ENCODE data around the gene THSD4.
A peak's percentile ranks its signal among the peaks of the same experiment; 100 is the strongest.

Gene THSD4

GRCh38 chr15:71349736-71350526 lies 234.7 kb downstream of the THSD4 start:
- DNase-seq (ENCODE audit: low read depth): no peak
- no peak overlapping the region for H3K4me3 ChIP-seq (ENCODE audit: control insufficient read depth, low read depth, low read length)
- no peak for TF ChIP-seq CTCF (conservative IDR thresholded peaks at IDR 0.05; ENCODE audit: control insufficient read depth, insufficient read depth, low read depth, low read length)

GRCh38 chr15:71350622-71351378 lies 235.5 kb downstream of the THSD4 start:
- DNase-seq (ENCODE audit: low read depth): no peak
- TF ChIP-seq CTCF (conservative IDR thresholded peaks at IDR 0.05; ENCODE audit: control insufficient read depth, insufficient read depth, low read depth, low read length): no peak
- H3K4me3 ChIP-seq (ENCODE audit: control insufficient read depth, low read depth, low read length): no peak overlapping the region

GRCh38 chr15:71352125-71352524 lies 236.9 kb downstream of the THSD4 start:
- no peak for TF ChIP-seq CTCF (conservative IDR thresholded peaks at IDR 0.05; ENCODE audit: control insufficient read depth, insufficient read depth, low read depth, low read length)
- H3K4me3 ChIP-seq (ENCODE audit: control insufficient read depth, low read depth, low read length): no peak overlapping the region
- no peak for DNase-seq (ENCODE audit: low read depth)

- TF ChIP-seq CTCF (conservative IDR thresholded peaks at IDR 0.05; ENCODE audit: control insufficient read depth, insufficient read depth, low read depth, low read length): no peak
These were observed 237.5 kb downstream of the THSD4 start for GRCh38 chr15:71352765-71353164.

GRCh38 chr15:71353171-71353570 lies 237.9 kb downstream of the THSD4 start:
- H3K4me3 ChIP-seq (ENCODE audit: control insufficient read depth, low read depth, low read length): no peak overlapping the region
- TF ChIP-seq CTCF (conservative IDR thresholded peaks at IDR 0.05; ENCODE audit: control insufficient read depth, insufficient read depth, low read depth, low read length): no peak
- no peak for DNase-seq (ENCODE audit: low read depth)

More at GRCh38 chr15:71352765-71353164, 237.5 kb downstream of the THSD4 start:
- H3K4me3 ChIP-seq (ENCODE audit: control insufficient read depth, low read depth, low read length): no peak overlapping the region
- DNase-seq (ENCODE audit: low read depth): peak; percentile 14

GRCh38 chr15:71355268-71355667 lies 240.0 kb downstream of the THSD4 start:
- TF ChIP-seq CTCF (conservative IDR thresholded peaks at IDR 0.05; ENCODE audit: control insufficient read depth, insufficient read depth, low read depth, low read length): no peak
- no peak for DNase-seq (ENCODE audit: low read depth)
- no peak overlapping the region for H3K4me3 ChIP-seq (ENCODE audit: control insufficient read depth, low read depth, low read length)
